Right renal cortex interstitium (tissue), 3 donors: ENCODE results near the gene NADSYN1. TPM values are rescaled to one million over a fixed set of nuclear protein-coding genes. Genes with fewer than 3 reads are reported as not detected.
"Not testable (repeated sequence)": the region's sequence is repeated elsewhere in the genome, so short reads cannot be mapped to it uniquely, and the experiment has no call there.

Source experiments
- DNase-seq, 3 donors: peaks; one replicate each; pipeline ENCODE4 v3.0.0-alpha.2; 2013; ENCODE audit warnings: low read depth in 3 of 3, low spot score in 2 of 3
- polyA plus RNA-seq, 3 donors: library from polyadenylated mRNA; unstranded; fragments of 120-200 nt; gene quantifications; one replicate each; pipeline ENCODE4 v1.2.1, GENCODE V29; 2013; ENCODE audit not compliant: insufficient read length in 3 of 3

NADSYN1 gene
- polyA plus RNA-seq, 3 donors = 35.3 to 38.3 (median 36.4) TPM

GRCh38 chr11:71518506-71519471 lies 65.8 kb downstream of the NADSYN1 start:
- no peak for DNase-seq

GRCh38 chr11:71519546-71519945 lies 66.5 kb downstream of the NADSYN1 start:
- DNase-seq = no peak

- no peak for DNase-seq
Measured at GRCh38 chr11:71525188-71525937, 72.4 kb downstream of the NADSYN1 start.

- no peak for DNase-seq
Measured at GRCh38 chr11:71525938-71526495, 73.0 kb downstream of the NADSYN1 start.

- DNase-seq = not testable (repeated sequence)
Measured at GRCh38 chr11:71526796-71527575, 74.0 kb downstream of the NADSYN1 start, which contains the start of gene KRTAP5-7. KRTAP5-7 (plus strand) TSS chr11:71527267; CDS start chr11:71527301, 34 bp downstream.

GRCh38 chr11:71527576-71528210 lies 74.7 kb downstream of the NADSYN1 start:
- DNase-seq = no peak

- DNase-seq = no peak
Measured at GRCh38 chr11:71530602-71531001, 77.6 kb downstream of the NADSYN1 start.

GRCh38 chr11:71532036-71532610 lies 79.1 kb downstream of the NADSYN1 start:
- no peak for DNase-seq

- DNase-seq = not testable (repeated sequence)
Measured at GRCh38 chr11:71534711-71535608, 82.0 kb downstream of the NADSYN1 start.

- no peak for DNase-seq
Measured at GRCh38 chr11:71535825-71536224, 82.8 kb downstream of the NADSYN1 start.

- DNase-seq = no peak
Measured at GRCh38 chr11:71537537-71537936, 84.5 kb downstream of the NADSYN1 start.

- not testable (repeated sequence) for DNase-seq
Measured at GRCh38 chr11:71537977-71538665, 85.1 kb downstream of the NADSYN1 start, which contains the start of gene KRTAP5-8. KRTAP5-8 (plus strand) TSS chr11:71538025; CDS start chr11:71538056, 31 bp downstream.

GRCh38 chr11:71538666-71538990 lies 85.6 kb downstream of the NADSYN1 start:
- DNase-seq = no peak

GRCh38 chr11:71539017-71539416 lies 86.0 kb downstream of the NADSYN1 start:
- no peak for DNase-seq

GRCh38 chr11:71539971-71540370 lies 87.0 kb downstream of the NADSYN1 start:
- DNase-seq = not testable (repeated sequence)

GRCh38 chr11:71540521-71541304 lies 87.7 kb downstream of the NADSYN1 start:
- DNase-seq = not testable (repeated sequence)

- DNase-seq = no peak
Measured at GRCh38 chr11:71542382-71542781, 89.4 kb downstream of the NADSYN1 start.
